Measurements from ENCODE around the gene DAGLA. TPM values are rescaled to one million over a fixed set of nuclear protein-coding genes. Genes with fewer than 3 reads are reported as not detected.

Gene DAGLA
- total and polyA plus RNA-seq, 5 donors = 3.7 to 7.2 (median 5.5) TPM

- no peaks in the 10 kb centered on the region for H3K4me1 ChIP-seq (ENCODE audit: control insufficient read depth, insufficient read depth, low read length)
- no peak overlapping the region for H3K4me3 ChIP-seq (ENCODE audit: low read length)
- H3K27ac ChIP-seq (ENCODE audit: low read length) = no peak overlapping the region
- intact Hi-C loops (cut with DNase I) = loop anchor here in 1 of 4 donors (10.0 kb wide), 1 partner anchor 361 kb away; no protein-coding TSS in a partner anchor
- WGBS = 86% methylated on average over 42 of the region's 42 CpGs
- ATAC-seq (no peak), DNase-seq (no peak)
- H3K9me3 ChIP-seq (ENCODE audit: control insufficient read depth, low read length) = no peaks in the 10 kb centered on the region
- H3K27me3 ChIP-seq (ENCODE audit: control insufficient read depth, insufficient read depth) = no peaks in the 10 kb centered on the region
Measured at GRCh38 chr11:61743486-61744095, 63.4 kb downstream of the DAGLA start.

- 87% methylated on average over 20 of the region's 20 CpGs for WGBS
- Histone ChIP-seq H3K4me1 (ENCODE audit: control insufficient read depth, insufficient read depth, low read length) (no peaks in the 10 kb centered on the region), H3K9me3 (ENCODE audit: control insufficient read depth, low read length) (no peaks in the 10 kb centered on the region), H3K27me3 (ENCODE audit: control insufficient read depth, insufficient read depth) (no peaks in the 10 kb centered on the region), H3K27ac (ENCODE audit: low read length) (no peak overlapping the region), H3K4me3 (ENCODE audit: low read length) (no peak overlapping the region)
- intact Hi-C loops (cut with DNase I) = loop anchor here in 1 of 4 donors (10.0 kb wide), 1 partner anchor 361 kb away; no protein-coding TSS in a partner anchor
- DNase-seq (no peak), ATAC-seq (no peak)
Measured at GRCh38 chr11:61744181-61744580, 64.0 kb downstream of the DAGLA start.

DNA sequence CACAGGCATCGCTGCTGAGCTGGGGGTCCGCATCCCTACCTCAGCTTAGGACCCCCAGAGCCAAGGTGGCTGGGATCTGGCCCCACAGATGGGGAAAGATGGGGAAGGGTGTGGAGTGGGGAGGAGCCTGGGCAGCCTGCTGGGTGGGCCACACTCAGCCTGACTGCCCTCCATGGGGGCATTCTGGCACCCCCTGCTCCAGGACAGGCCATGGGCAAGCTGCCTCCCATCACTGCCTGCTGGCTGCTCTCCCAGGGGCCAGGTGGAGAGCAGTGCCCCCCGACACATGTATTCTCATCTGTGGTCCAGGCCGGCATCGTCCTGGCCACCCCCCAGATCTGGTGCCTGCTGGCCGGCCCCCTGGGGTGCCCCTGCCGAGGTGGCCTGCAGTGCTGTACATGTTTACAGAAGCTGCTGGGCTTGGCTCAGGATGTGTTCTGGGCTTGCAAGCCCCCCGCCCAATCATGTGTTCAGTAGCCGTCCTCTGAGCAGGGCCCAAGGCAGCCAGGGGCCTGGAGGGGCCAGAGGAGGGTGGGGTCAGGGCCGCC is 64.5 kb downstream of the DAGLA start:
- WGBS = 82% methylated on average over 10 of the region's 10 CpGs
- intact Hi-C loops (cut with DNase I) = loop anchor here in 1 of 4 donors (10.0 kb wide), 1 partner anchor 360 kb away; no protein-coding TSS in a partner anchor
- ATAC-seq (no peak), DNase-seq (no peak)
- no peaks in the 10 kb centered on the region for H3K4me1 ChIP-seq (ENCODE audit: control insufficient read depth, insufficient read depth, low read length)
- H3K4me3 ChIP-seq (ENCODE audit: low read length) = no peak overlapping the region
- H3K9me3 ChIP-seq (ENCODE audit: control insufficient read depth, low read length) = no peaks in the 10 kb centered on the region
- no peaks in the 10 kb centered on the region for H3K27me3 ChIP-seq (ENCODE audit: control insufficient read depth, insufficient read depth)
- no peak overlapping the region for H3K27ac ChIP-seq (ENCODE audit: low read length)

GRCh38 chr11:61745781-61746441 is 65.7 kb downstream of the DAGLA start:
- intact Hi-C loops (cut with DNase I) = loop anchor here in 1 of 4 donors (10.0 kb wide), 1 partner anchor 359 kb away; no protein-coding TSS in a partner anchor
- no peaks in the 10 kb centered on the region for H3K27me3 ChIP-seq (ENCODE audit: control insufficient read depth, insufficient read depth)
- ATAC-seq = no peak
- no peak overlapping the region for H3K27ac ChIP-seq (ENCODE audit: low read length)
- no peaks in the 10 kb centered on the region for H3K4me1 ChIP-seq (ENCODE audit: control insufficient read depth, insufficient read depth, low read length)
- WGBS = 73% methylated on average over 15 of the region's 15 CpGs
- no peak overlapping the region for H3K4me3 ChIP-seq (ENCODE audit: low read length)
- DNase-seq = no peak
- H3K9me3 ChIP-seq (ENCODE audit: control insufficient read depth, low read length) = no peaks in the 10 kb centered on the region

- no peak for ATAC-seq
- intact Hi-C loops (cut with DNase I) = loop anchor here in 1 of 4 donors (10.0 kb wide), 1 partner anchor 358 kb away; no protein-coding TSS in a partner anchor
Measured at GRCh38 chr11:61746442-61747191, 66.4 kb downstream of the DAGLA start.

DNA sequence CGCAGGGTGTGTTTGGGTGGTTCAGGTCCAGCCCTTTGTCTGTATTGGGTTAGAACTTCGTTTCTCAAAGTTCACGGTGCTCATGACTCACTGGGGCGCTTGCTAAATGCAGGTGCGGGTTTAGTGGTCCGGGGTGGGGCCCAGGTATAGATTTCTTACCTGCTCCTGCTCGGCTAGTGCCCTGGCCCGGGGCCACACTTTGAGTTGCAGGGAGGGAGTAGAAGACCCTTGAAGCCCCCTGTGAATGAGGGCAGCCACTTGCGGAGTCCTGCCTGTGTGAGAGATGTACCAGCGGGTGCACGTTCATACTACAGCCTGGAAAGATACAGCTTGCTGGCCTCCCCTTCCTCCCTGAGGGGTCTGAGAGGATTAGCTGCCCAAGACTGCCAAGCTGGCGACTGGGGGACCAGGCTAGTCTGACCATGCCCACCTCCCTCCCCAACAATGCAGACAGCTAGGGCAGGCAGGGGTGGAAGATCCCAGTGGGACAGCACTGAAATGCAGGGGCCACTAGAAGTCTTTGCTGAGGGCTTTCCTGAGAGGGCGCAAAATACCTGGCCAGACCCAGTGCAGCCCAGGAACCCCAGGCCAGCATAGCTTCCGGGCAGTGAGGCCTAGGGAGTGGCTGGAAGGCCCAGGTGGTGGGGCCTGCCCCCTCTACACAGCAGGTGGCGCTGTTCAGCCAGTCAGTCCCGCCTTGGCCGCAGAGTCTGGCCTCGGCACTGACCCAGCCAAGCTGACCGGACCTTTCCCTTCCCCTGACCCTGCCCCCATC is 67.2 kb downstream of the DAGLA start:
- Histone ChIP-seq H3K27me3 (ENCODE audit: control insufficient read depth, insufficient read depth) (no peaks in the 10 kb centered on the region), H3K4me1 (ENCODE audit: control insufficient read depth, insufficient read depth, low read length) (no peaks in the 10 kb centered on the region), H3K4me3 (ENCODE audit: low read length) (no peak overlapping the region), H3K27ac (ENCODE audit: low read length) (no peak overlapping the region), H3K9me3 (ENCODE audit: control insufficient read depth, low read length) (no peaks in the 10 kb centered on the region)
- ATAC-seq (peak; percentile 80 to 83), DNase-seq (peak; percentile 84 to 94 (median 91))
- intact Hi-C loops (cut with DNase I) = loop anchor here in 1 of 4 donors (10.0 kb wide), 1 partner anchor 357 kb away; no protein-coding TSS in a partner anchor
- 54% methylated on average over 19 of the region's 19 CpGs for WGBS

More at GRCh38 chr11:61746442-61747191, 66.4 kb downstream of the DAGLA start:
- Histone ChIP-seq H3K27me3 (ENCODE audit: control insufficient read depth, insufficient read depth) (no peaks in the 10 kb centered on the region), H3K4me1 (ENCODE audit: control insufficient read depth, insufficient read depth, low read length) (no peaks in the 10 kb centered on the region), H3K9me3 (ENCODE audit: control insufficient read depth, low read length) (no peaks in the 10 kb centered on the region), H3K4me3 (ENCODE audit: low read length) (no peak overlapping the region), H3K27ac (ENCODE audit: low read length) (no peak overlapping the region)
- WGBS = 80% methylated on average over 19 of the region's 19 CpGs
- DNase-seq = no peak

DNA sequence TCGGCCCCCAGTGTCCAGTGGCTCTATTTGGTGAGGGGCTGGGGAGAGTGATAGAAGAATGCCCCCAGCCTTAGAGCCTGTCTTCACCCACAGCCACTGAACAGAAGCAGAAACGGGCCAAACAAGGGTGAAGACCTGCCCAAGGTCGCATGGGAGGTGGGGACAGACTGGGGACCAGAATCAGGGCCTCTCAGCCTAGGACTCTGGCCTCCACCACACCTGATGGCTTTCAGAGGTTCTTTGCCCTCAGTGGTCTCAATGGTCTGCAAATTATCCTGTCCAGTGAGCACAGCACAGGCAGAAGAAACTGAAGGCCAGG is 67.7 kb downstream of the DAGLA start:
- 45% methylated on average over 3 of the region's 3 CpGs for WGBS
- Histone ChIP-seq H3K9me3 (ENCODE audit: control insufficient read depth, low read length) (no peaks in the 10 kb centered on the region), H3K27ac (ENCODE audit: low read length) (no peak overlapping the region), H3K27me3 (ENCODE audit: control insufficient read depth, insufficient read depth) (no peaks in the 10 kb centered on the region), H3K4me1 (ENCODE audit: control insufficient read depth, insufficient read depth, low read length) (no peaks in the 10 kb centered on the region), H3K4me3 (ENCODE audit: low read length) (no peak overlapping the region)
- ATAC-seq (no peak), DNase-seq (no peak)
- intact Hi-C loops (cut with DNase I) = loop anchor here in 1 of 4 donors (10.0 kb wide), 1 partner anchor 357 kb away; no protein-coding TSS in a partner anchor

GRCh38 chr11:61749591-61750217 is 69.5 kb downstream of the DAGLA start:
- intact Hi-C loops (cut with DNase I) = loop anchor here in 1 of 4 donors (10.0 kb wide), 1 partner anchor 355 kb away; no protein-coding TSS in a partner anchor
- ATAC-seq (no peak), DNase-seq (no peak)
- no peaks in the 10 kb centered on the region for H3K27me3 ChIP-seq (ENCODE audit: control insufficient read depth, insufficient read depth)
- H3K4me3 ChIP-seq (ENCODE audit: low read length) = no peak overlapping the region
- no peak overlapping the region for H3K27ac ChIP-seq (ENCODE audit: low read length)
- 52% methylated on average over 21 of the region's 21 CpGs for WGBS
- no peaks in the 10 kb centered on the region for H3K4me1 ChIP-seq (ENCODE audit: control insufficient read depth, insufficient read depth, low read length)
- H3K9me3 ChIP-seq (ENCODE audit: control insufficient read depth, low read length) = no peaks in the 10 kb centered on the region

DNA sequence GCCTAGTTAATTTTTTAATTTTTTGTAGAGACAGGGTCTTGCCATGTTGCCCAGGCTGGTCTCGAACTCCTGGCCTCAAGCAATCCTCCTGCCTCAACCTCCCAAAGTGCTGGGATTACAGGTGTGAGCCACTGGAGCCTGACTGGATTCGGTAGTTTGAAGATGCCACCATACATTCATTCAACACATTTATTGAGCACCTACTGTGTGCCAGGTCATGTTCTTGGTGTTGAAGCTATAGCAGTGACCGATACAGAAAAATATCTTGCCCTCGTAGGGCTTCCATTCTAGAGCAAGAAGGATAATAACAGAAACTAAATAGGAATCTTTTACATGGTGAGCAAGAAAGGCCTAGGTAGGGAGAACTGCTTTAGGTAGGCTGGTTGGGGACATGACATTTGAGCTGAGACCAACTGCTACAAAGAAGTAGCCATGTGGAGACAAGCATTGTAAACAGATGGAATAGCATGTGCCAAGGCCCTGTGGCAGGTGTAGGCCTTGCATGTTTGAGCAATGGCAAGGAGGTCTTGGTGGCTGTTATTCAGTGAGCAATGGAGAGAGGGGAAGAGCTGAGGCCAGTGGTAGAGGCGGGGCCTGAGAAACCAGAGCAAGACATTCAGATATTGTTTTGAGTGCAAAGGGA is 70.6 kb downstream of the DAGLA start:
- no peaks in the 10 kb centered on the region for H3K4me1 ChIP-seq (ENCODE audit: control insufficient read depth, insufficient read depth, low read length)
- ATAC-seq (no peak), DNase-seq (no peak)
- intact Hi-C loops (cut with DNase I) = no loop called here
- no peaks in the 10 kb centered on the region for H3K9me3 ChIP-seq (ENCODE audit: control insufficient read depth, low read length)
- no peak overlapping the region for H3K27ac ChIP-seq (ENCODE audit: low read length)
- no peaks in the 10 kb centered on the region for H3K27me3 ChIP-seq (ENCODE audit: control insufficient read depth, insufficient read depth)
- no peak overlapping the region for H3K4me3 ChIP-seq (ENCODE audit: low read length)
- 98% methylated on average over 5 of the region's 5 CpGs for WGBS
